Effector CD4-positive, alpha-beta T cell (primary cell): ENCODE results near the gene CTNNA1.
"Not testable (repeated sequence)": the region's sequence is repeated elsewhere in the genome, so short reads cannot be mapped to it uniquely, and the experiment has no call there.

Source experiments
- DNase-seq: peaks from one replicate; pipeline ENCODE4 v3.0.0-alpha.2; 2020

Gene CTNNA1

GRCh38 chr5:138725818-138726416, 27.3 kb upstream of the CTNNA1 start:
- DNase-seq = no peak

GRCh38 chr5:138726848-138727247, 26.4 kb upstream of the CTNNA1 start:
- DNase-seq = no peak

DNA sequence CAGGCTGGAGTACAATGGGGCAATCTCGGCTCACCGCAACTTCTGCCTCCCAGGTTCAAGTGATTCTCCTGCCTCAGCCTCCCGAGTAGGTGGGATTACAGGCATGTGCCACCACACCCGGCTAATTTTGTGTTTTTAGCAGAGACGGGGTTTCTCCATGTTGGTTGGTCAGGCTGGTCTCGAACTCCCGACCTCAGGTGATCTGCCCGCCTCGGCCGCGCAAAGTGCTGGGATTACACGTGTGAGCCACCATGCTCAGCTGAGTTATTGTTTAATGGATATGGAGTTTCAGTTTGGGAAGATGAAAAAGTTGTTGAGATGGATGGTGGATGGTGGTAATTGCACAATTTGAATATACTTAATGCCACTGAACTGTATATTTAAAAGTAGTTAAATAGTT, 22.7 kb upstream of the CTNNA1 start:
- not testable (repeated sequence) for DNase-seq

DNA sequence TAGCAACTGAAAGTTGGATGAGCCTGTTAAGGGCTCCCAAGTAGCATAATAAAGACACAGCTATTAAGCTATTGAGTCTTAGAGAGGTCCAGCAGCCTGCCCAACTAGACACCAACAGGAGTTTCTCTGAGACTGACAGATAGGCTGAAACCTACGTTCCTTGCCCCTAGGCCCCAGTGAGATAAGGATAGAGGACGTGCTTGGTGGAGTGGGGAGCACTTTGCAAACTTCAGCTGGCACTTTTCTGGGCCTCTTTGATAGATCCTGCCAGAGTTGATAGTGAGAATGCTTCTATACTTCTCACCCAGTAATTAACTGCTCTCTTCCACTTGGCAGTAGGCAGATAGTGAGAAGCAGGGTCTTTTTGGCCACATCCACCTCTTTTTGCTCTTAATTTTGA, 20.8 kb upstream of the CTNNA1 start:
- no peak for DNase-seq

DNA sequence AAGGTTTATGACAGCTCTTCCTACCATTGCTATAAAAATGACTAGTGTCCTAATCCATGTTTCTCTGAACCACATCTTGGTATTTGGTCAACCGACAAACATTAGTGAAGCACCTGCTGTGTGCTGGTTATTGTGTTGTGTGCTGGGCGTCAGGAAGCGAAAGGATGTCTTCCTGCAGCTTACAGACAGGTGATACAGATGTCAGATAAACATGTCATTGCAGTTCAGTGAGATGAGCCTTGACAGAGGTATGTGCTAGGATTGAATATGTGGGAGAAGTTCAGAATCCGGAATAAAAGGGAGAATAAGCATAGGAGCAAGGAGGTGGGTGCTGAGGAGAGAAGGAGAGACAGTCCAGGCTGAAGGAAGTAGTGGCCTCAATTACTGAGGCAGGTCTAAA, 20.3 kb upstream of the CTNNA1 start:
- DNase-seq = no peak

DNA sequence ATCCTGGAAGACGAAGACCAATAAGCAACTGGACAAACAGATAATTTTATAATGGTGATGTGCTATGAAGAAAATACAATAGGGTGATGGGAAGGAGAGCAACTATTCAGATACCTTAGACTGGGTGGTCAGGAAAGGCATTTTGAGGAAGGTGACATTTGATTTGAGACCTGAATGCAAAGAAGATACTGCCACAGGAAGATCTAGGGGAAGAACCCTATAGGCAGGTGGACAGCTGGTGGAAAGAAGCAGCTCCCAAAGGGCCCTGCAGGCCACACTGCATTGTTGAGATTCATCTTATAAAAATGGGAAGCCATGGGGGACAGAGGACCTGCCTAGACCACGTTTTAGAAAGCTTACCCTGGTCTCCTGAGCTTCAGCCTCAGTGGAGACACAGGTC, 19.7 kb upstream of the CTNNA1 start:
- DNase-seq = no peak

- DNase-seq = no peak
Observed at GRCh38 chr5:138736293-138736692, 16.9 kb upstream of the CTNNA1 start.

- DNase-seq = no peak
Observed at GRCh38 chr5:138737494-138738265, 15.5 kb upstream of the CTNNA1 start.

- DNase-seq = no peak
Observed at GRCh38 chr5:138738399-138738798, 14.8 kb upstream of the CTNNA1 start.

DNA sequence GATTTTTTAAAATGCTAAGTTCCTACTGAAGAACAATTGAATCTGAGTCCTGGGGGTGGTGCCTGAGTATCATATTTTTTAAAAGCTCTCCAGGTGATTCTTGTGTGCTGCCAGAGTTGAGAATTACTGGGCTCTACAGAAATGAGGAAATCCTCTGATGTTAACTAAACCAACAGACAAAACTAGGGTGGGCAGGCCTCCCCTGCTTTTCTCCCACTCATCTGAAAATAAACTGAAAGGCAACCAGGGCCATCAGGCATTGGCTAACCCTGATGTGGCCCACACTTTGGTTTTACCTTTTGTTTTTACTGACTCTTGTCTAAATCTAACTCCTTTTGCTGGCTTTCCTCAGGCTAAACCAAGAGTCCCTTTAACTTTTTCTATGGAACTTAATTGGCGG, 13.3 kb upstream of the CTNNA1 start:
- no peak for DNase-seq

GRCh38 chr5:138743484-138743883, 9.7 kb upstream of the CTNNA1 start:
- DNase-seq = no peak

DNA sequence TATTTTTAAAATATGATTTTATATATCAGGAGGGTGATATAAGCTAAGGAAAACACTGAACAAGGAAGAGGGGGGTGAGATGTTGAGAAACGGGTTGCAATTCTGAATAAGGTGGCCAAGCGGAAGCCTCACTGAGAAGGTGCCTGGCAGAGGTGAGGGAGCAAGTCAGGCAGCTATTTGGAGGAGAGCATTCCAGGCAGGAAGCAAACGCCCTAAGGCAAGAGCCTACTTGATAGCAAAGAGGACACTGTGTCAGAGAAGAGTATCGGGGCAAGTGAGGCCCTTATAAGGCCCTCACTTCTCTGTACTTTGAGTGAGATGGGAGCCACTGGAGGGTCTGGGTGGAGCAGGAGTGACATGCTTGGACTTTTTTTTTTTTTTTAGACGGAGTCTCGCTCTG, 8.0 kb upstream of the CTNNA1 start:
- no peak for DNase-seq

DNA sequence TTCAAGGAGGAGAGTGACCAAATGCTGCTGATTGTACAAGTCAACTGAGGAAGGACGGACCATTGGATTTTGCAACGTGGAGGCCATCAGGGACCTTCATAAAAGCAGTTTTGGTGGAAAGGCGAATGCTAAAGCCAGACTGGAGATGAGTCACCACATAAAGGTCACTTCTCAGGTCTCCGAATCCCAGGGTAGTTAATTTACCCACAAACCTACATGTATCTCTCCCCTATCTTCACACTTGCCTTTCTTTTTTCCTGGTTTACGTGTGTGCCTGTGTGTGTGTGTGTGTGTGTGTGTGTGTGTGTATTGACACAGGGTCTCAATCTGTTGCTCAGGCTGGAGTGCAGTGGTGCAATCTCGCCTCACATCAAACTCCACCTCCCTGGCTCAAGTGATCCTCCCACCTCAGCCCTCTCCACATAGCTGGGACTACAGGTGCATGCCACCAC, 4.6 kb upstream of the CTNNA1 start:
- DNase-seq = no peak

- not testable (repeated sequence) for DNase-seq
Observed at GRCh38 chr5:138751344-138751743, 1.9 kb upstream of the CTNNA1 start.

DNA sequence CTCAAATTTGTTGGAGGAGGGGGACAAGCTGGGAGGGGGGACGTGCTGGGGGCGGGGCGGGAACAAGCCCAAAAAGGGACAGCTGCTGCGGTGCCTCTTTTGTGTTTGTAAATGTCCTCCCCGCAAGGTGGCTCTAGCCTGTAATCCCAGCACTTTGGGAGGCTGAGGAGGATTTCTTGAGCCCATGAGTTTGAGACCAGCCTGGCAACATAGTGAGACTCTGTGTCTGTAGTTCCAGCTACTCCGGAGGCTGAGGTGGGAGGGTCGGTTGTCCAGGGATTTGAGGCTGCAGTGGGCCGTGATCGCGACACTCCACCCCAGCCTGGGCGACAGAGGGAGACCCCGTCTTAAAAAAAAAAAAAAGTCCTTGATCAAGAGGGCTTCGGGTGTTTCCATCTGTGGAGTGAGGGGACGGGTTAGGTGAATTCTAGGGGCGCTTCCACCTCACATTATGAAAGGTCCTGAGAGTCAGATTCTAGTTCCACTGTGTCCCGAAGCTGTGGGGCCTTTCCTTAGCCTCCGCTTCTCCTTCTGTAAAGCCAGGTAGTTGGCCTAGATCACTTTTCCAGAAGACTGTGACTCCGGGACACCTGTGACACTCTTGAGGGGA, 779 bp upstream of the CTNNA1 start:
- DNase-seq = no peak

- DNase-seq = no peak
Observed at GRCh38 chr5:138753794-138754698, 821 bp downstream of the CTNNA1 start.

GRCh38 chr5:138754699-138755057, 1.5 kb downstream of the CTNNA1 start:
- DNase-seq = no peak

DNA sequence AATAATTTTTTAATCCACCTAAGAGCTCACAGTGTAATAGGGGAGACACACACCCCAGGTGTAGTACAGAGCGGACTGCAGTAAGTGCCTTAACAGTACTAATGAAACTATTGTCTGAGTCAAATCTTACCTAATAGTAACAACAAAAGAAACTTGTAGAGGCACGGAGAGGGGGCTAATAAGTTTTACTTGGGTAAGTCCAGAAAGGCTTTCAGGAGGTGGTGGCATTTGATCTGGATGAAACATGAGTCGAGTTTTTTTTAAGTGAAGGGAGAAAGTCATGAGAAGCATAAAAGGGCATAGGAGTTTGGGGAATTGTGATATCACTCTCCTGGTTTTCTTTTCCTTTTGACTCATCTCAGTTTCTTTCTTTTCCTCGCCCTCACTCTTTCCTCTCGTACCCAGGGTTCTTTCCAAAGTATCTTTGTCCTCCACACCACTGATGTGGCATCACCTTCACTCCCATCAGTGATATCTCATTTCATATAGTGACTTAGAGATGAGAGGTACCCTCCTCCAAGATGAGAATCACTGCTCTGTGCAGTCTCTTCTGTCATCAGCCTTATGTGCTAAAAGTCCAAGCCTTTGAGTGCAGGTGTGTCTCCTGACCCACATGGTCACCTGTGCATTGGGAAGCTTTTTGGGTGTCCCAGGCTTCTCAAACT, 2.0 kb downstream of the CTNNA1 start:
- DNase-seq = no peak

- DNase-seq = no peak
Observed at GRCh38 chr5:138757061-138757776, 4.0 kb downstream of the CTNNA1 start.

GRCh38 chr5:138760448-138761110, 7.4 kb downstream of the CTNNA1 start:
- no peak for DNase-seq

DNA sequence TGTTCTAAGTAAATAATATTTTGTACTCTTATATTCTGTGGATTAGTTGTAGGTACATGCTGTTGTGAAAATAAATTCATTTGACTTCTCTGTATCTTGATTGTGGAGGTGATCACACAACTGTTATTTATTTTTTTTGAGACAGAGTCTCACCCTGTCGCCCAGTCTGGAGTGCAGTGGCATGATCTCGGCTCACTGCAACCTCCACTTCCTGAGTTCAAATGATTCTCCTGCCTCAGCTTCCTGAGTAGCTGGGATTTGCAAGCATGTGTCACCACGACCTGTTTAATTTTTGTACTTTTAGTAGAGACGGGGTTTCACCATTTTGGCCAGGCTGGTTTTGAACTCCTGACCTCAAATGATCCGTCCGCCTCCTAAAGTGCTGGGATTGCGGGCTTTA, 7.9 kb downstream of the CTNNA1 start:
- not testable (repeated sequence) for DNase-seq
